GM12864 (cell line): ENCODE data around the gene TINAGL1.

Experiments used
- DNase-seq: peaks from one replicate; pipeline ENCODE4 v3.0.0-alpha.2; 2011; ENCODE audit warnings: low read depth
- H3K4me3 ChIP-seq: 2 replicates; pipeline ENCODE4 v1.5.1; 2011; ENCODE audit warnings: mild to moderate bottlenecking, low read depth, low read length, control low read depth
- TF ChIP-seq, protein P1 (sequence below): IDR thresholded peaks from 2 replicates; pipeline ENCODE4 v1.5.1; 2011; ENCODE audit warnings: low read depth, mild to moderate bottlenecking, moderate library complexity, low read length, control low read depth, inconsistent platforms; ENCODE audit errors: missing control alignments

Gene TINAGL1

DNA sequence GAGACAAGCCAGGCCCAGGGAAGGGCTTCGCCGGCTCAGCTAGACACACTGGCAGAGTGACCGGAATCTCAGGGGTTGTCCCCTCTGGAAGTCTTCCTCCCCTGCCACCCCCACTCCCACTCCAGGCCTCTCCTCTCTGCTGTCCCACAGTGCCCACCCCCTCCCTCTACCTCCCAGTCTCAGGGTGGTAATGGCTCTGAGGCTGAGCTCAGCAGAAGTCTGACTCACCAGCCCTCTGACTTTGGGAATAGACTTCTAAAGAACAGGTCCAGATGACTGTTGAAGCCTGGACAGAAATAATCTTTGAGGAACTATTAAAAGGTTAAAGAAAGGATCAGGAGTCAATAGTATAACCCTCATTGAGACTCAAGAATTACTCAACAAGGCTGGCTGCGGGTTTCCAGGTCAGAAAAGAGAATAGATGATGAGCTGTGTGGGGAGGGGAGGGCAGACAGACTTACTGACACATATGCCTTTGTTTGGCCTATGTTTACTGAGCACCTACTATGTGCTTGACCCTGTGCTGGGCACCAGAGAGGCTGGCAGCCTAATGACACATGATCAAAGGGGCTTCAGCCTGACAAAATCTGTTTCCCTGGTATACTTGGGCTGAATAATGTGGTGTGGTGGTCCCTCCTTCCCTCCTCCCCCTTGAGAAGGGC lies 49.4 kb downstream of the TINAGL1 start:
- TF ChIP-seq, protein P1, sequence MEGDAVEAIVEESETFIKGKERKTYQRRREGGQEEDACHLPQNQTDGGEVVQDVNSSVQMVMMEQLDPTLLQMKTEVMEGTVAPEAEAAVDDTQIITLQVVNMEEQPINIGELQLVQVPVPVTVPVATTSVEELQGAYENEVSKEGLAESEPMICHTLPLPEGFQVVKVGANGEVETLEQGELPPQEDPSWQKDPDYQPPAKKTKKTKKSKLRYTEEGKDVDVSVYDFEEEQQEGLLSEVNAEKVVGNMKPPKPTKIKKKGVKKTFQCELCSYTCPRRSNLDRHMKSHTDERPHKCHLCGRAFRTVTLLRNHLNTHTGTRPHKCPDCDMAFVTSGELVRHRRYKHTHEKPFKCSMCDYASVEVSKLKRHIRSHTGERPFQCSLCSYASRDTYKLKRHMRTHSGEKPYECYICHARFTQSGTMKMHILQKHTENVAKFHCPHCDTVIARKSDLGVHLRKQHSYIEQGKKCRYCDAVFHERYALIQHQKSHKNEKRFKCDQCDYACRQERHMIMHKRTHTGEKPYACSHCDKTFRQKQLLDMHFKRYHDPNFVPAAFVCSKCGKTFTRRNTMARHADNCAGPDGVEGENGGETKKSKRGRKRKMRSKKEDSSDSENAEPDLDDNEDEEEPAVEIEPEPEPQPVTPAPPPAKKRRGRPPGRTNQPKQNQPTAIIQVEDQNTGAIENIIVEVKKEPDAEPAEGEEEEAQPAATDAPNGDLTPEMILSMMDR: no peak
- no peak for DNase-seq

DNA sequence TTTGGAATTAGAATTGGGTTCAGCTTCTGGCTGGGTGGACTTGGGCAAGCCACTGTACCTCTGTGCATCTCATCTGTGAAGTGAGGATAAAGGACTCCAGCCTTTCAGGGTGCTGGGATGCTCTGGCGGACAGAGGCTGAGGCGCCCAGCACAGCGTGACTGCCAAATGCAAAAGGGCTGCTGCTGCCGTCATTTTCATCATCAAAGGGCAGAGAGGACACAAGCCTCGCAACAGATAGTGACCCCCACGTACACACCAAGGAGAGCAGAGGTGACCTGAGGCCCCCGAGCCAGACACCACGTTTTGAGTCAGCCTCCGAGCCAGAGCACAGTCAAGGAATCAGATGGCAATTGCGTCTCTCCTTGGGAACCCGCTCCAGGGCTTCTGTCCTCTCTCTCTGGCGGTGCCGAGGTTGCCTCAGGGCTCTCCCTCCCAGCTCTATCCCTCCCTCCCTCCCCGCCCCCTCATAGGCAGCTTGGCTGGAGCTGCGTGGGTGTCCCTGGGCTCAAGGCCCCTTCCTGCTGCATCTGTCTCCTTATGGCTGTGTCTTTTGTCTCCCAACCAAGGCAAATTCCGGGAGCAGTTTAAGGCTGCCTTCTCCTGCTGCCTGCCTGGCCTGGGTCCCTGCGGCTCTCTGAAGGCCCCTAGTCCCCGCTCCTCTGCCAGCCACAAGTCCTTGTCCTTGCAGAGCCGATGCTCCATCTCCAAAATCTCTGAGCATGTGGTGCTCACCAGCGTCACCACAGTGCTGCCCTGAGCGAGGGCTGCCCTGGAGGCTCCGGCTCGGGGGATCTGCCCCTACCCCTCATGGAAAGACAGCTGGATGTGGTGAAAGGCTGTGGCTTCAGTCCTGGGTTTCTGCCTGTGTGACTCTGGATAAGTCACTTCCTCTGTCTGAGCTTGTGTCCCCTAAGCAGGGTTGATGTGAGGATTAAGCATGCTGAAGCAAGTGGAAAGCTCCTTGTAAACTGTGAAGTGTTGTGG lies 50.2 kb downstream of the TINAGL1 start:
- H3K4me3 ChIP-seq: no peak overlapping the region
- no peak for DNase-seq
- TF ChIP-seq, protein P1: no peak

More for the DNA sequence above, 49.4 kb downstream of the TINAGL1 start:
- H3K4me3 ChIP-seq: no peak overlapping the region

DNA sequence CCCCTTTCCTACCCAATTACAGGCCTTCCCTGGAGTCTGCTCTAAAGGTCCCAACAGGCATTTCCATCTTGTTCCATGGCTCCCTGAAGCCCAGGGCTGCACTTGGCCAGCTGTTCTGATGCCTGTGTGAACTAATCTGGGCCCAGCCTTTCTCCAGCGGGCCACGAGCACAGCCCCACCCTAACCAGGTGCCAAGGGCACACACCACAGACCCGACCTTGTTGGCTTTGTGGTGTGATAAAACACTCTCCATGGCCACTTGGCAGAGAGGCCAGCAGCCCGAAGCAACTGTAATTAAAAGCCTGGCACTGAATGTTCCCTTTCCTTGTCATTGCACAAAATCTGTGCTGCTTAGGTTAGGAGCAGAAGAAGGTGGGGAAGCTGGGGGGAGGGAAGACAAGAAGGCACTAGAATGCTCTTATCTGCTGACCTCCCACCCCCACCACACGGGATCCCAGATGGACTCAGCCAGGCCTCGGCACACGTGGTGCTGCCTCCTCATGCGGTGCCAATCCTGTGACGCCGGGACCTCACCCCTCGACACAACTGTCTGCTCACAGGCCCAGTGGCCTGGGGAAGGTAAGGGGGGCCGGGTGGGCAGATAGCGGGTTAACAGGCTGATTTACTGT lies 51.1 kb downstream of the TINAGL1 start:
- H3K4me3 ChIP-seq: no peak overlapping the region
- TF ChIP-seq, protein P1: no peak
- no peak for DNase-seq

DNA sequence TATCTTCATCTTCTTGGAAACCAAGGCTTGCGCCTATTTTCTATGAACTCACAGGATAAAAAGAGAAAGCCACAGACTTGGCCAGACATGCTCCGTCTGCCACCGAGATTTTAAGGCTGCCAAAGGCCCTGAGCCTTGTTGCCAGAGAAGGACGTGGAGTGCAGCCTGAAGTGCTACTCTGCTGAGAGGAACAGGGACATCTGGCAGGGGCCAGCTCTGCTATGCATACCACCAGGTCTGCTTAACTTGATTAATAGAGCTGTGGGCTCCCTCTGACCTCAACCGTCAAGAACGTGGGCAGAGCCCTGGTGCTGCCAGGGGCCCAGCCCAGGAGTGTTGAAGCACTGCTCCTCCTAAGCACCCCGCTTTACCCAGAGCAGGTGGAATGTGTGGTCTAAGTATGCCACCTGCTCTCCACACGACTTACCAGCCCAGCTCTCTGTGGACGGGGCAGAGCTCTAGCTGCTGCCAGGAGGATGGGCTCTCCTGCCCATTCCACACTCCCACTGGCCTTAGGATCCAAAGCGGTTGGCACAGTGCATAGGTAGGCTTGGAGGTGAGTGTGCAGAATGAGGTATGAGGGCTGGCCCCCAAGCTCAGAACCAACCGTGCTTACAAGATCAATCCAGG lies 51.7 kb downstream of the TINAGL1 start:
- no peak for DNase-seq
- TF ChIP-seq, protein P1: no peak
- H3K4me3 ChIP-seq: no peak overlapping the region

DNA sequence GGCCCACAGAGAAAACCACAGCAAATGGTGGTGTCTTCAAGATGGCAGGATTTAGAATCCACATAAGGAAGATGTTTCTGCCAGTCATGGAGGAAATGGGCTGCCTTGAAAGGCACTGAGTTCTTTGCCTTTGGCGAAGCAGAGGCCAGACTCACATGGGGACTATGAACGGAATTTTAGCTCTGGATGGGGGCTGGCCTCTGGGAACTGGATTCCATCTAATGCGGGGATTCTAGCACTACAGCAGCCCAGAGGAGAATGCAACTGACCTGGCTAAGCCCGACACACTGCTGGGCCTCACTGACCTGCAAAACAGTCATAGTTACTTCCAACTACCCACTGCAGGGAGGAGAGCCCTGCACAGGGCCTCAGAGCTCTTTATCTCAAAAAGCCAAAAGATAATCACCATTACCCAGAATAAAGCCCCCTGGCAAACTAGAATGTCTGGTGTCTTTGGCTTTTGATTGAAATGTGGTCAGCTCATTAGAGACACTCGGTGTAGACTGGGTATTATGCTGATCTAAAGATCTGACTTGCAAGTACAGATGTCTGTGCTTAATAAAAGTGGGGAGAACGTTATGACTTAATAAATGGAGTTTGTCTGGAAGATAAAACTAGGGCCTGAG lies 52.7 kb downstream of the TINAGL1 start:
- DNase-seq: no peak
- TF ChIP-seq, protein P1: no peak
- no peak overlapping the region for H3K4me3 ChIP-seq

DNA sequence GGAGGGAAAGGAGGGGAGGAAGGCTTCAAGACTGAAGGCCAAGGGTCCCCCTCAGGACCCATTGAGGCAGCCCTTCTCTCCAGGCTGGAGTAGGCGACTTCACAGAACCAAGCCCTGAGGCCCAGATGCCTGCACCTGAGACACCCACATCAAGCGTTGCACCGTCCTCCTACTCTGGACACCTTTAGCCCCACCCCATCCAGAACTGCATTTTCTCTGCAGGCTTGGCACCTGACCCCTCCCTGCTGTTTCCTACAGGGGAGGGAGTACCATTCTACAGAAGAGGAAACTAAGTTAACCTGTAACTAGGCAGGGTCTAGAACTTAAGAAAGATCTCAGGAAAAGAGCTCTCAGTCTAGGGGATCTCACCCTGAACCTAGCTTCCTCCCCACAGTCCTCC lies 56.3 kb downstream of the TINAGL1 start:
- DNase-seq: no peak
- TF ChIP-seq, protein P1: no peak
- H3K4me3 ChIP-seq: no peak overlapping the region
